Right lobe of liver (tissue), 4 donors: ENCODE data around the gene PGM2L1.

Experiments
- POLR2A ChIP-seq: fragments of 450-650 bp; IDR thresholded peaks from one replicate; pipeline ENCODE4 v1.6.1; 2017; ENCODE audit warnings: antibody characterized with exemption, mild to moderate bottlenecking
- TF ChIP-seq, protein P1 (sequence below), 4 donors: fragments of 200-600 bp in 3 of 4; fragments of 450-650 bp in 1 of 4; IDR thresholded peaks; one replicate each; pipeline versions ENCODE4 v1.5.1 to v1.8.0; 2016 to 2022; ENCODE audit warnings: antibody characterized with exemption in 4 of 4, mild to moderate bottlenecking in 2 of 4
- donor health status: DM: no; HTN: no; CAD: no.
- donor health status: DM: no; HTN: no; CAD: no.
- donor health status: DM: no; HTN: yes; CAD: no.

- TF ChIP-seq, protein P1, sequence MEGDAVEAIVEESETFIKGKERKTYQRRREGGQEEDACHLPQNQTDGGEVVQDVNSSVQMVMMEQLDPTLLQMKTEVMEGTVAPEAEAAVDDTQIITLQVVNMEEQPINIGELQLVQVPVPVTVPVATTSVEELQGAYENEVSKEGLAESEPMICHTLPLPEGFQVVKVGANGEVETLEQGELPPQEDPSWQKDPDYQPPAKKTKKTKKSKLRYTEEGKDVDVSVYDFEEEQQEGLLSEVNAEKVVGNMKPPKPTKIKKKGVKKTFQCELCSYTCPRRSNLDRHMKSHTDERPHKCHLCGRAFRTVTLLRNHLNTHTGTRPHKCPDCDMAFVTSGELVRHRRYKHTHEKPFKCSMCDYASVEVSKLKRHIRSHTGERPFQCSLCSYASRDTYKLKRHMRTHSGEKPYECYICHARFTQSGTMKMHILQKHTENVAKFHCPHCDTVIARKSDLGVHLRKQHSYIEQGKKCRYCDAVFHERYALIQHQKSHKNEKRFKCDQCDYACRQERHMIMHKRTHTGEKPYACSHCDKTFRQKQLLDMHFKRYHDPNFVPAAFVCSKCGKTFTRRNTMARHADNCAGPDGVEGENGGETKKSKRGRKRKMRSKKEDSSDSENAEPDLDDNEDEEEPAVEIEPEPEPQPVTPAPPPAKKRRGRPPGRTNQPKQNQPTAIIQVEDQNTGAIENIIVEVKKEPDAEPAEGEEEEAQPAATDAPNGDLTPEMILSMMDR (IDR thresholded peaks at IDR 0.05) = no peak
- TF ChIP-seq POLR2A = no peak
Observed at GRCh38 chr11:74412733-74413359, 14.6 kb upstream of the PGM2L1 start.
